ENCODE data around the gene TMEM255A.

DNA sequence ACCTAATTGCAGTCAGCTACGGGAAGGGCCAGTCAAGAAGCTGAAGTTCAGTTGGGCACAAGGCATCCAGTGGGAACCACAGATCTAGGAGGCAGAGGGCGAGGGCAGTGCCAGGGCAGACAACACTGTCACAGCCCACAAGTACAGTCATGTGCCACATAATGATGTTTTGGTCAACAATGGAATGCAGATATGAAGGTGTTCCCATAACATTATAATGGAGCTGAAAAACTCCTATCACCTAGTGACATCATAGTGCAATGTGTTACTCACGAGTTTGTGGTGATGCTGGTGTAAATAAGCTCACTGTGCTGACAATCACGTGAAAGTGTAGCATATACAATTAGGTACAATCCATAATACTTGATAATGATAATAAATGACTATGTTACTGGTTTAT, 4.5 kb upstream of the TMEM255A start:
- TF ChIP-seq, protein P1, sequence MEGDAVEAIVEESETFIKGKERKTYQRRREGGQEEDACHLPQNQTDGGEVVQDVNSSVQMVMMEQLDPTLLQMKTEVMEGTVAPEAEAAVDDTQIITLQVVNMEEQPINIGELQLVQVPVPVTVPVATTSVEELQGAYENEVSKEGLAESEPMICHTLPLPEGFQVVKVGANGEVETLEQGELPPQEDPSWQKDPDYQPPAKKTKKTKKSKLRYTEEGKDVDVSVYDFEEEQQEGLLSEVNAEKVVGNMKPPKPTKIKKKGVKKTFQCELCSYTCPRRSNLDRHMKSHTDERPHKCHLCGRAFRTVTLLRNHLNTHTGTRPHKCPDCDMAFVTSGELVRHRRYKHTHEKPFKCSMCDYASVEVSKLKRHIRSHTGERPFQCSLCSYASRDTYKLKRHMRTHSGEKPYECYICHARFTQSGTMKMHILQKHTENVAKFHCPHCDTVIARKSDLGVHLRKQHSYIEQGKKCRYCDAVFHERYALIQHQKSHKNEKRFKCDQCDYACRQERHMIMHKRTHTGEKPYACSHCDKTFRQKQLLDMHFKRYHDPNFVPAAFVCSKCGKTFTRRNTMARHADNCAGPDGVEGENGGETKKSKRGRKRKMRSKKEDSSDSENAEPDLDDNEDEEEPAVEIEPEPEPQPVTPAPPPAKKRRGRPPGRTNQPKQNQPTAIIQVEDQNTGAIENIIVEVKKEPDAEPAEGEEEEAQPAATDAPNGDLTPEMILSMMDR (IDR thresholded peaks at IDR 0.05; ENCODE audit: low read depth, low read length), result no peak
- TF ChIP-seq, protein P2, sequence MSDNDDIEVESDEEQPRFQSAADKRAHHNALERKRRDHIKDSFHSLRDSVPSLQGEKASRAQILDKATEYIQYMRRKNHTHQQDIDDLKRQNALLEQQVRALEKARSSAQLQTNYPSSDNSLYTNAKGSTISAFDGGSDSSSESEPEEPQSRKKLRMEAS (IDR thresholded peaks at IDR 0.05; ENCODE audit: low read depth, low read length), result no peak
- no peak for TF ChIP-seq POLR2A (IDR thresholded peaks at IDR 0.05; ENCODE audit: extremely low read depth, insufficient read length)
- TF ChIP-seq MYC (IDR thresholded peaks at IDR 0.05; ENCODE audit: low read depth, low read length), result no peak

Measured in NB4 (cell line).